GM21390 (cell line): Measurements from ENCODE around the gene CAPN3.
"Not testable (repeated sequence)": the region's sequence is repeated elsewhere in the genome, so short reads cannot be mapped to it uniquely, and the experiment has no call there.

Experiments used
- ATAC-seq: cut with Tn5 transposase; IDR thresholded peaks from one replicate; pipeline ENCODE4 v1.9.1; 2021; ENCODE audit not compliant: unreplicated experiment

CAPN3 gene

GRCh38 chr15:42359249-42359648 is at the start of gene CAPN3:
CAPN3 (plus strand) TSS chr15:42359501; CDS start chr15:42359806, 305 bp downstream.
- ATAC-seq, result no peak

- ATAC-seq, result no peak
These were observed 45.8 kb upstream of the CAPN3 start for GRCh38 chr15:42313463-42313862.

GRCh38 chr15:42314818-42315217 is 44.5 kb upstream of the CAPN3 start:
- ATAC-seq, result no peak

- ATAC-seq, result no peak
These were observed 43.8 kb upstream of the CAPN3 start for GRCh38 chr15:42315521-42315920.

- not testable (repeated sequence) for ATAC-seq
These were observed 43.0 kb upstream of the CAPN3 start for GRCh38 chr15:42316282-42316805.

GRCh38 chr15:42319206-42319605 is 40.1 kb upstream of the CAPN3 start:
- no peak for ATAC-seq

- no peak for ATAC-seq
These were observed 35.0 kb upstream of the CAPN3 start for GRCh38 chr15:42324308-42324707.

- no peak for ATAC-seq
These were observed 30.1 kb upstream of the CAPN3 start for GRCh38 chr15:42329161-42329560.

- no peak for ATAC-seq
These were observed 29.3 kb upstream of the CAPN3 start for GRCh38 chr15:42329992-42330391.

GRCh38 chr15:42331235-42331634 is 28.1 kb upstream of the CAPN3 start:
- no peak for ATAC-seq

GRCh38 chr15:42332331-42332730 is 27.0 kb upstream of the CAPN3 start:
- ATAC-seq, result no peak

- no peak for ATAC-seq
These were observed 24.2 kb upstream of the CAPN3 start for GRCh38 chr15:42335074-42335473.

GRCh38 chr15:42336650-42337049 is 22.7 kb upstream of the CAPN3 start:
- ATAC-seq, result not testable (repeated sequence)

- not testable (repeated sequence) for ATAC-seq
These were observed 22.2 kb upstream of the CAPN3 start for GRCh38 chr15:42337104-42337503.

GRCh38 chr15:42338500-42338899 is 20.8 kb upstream of the CAPN3 start:
- ATAC-seq, result no peak

- ATAC-seq, result no peak
These were observed 15.6 kb upstream of the CAPN3 start for GRCh38 chr15:42343596-42344232.

GRCh38 chr15:42344763-42345162 is 14.5 kb upstream of the CAPN3 start:
- ATAC-seq, result no peak

- no peak for ATAC-seq
These were observed 13.8 kb upstream of the CAPN3 start for GRCh38 chr15:42345504-42345903.

- ATAC-seq, result no peak
These were observed 11.2 kb upstream of the CAPN3 start for GRCh38 chr15:42348083-42348482.

- ATAC-seq, result no peak
These were observed 10.1 kb upstream of the CAPN3 start for GRCh38 chr15:42349186-42349585.

- no peak for ATAC-seq
These were observed 6.9 kb upstream of the CAPN3 start for GRCh38 chr15:42352401-42352800.

GRCh38 chr15:42353061-42353460 is 6.2 kb upstream of the CAPN3 start:
- no peak for ATAC-seq

- ATAC-seq, result no peak
These were observed 4.5 kb upstream of the CAPN3 start for GRCh38 chr15:42354824-42355223.
